CD4-positive, alpha-beta T cell (primary cell): ENCODE results near the gene KCNQ1. TPM values are rescaled to one million over a fixed set of nuclear protein-coding genes. Genes with fewer than 3 reads are reported as not detected.

Source experiments
- ATAC-seq: fragments of 200-7000 bp; cut with Tn5 transposase; one replicate; pipeline ENCODE4 v1.10.0; 2022; ENCODE audit warnings: mild to moderate bottlenecking; ENCODE audit not compliant: poor library complexity
- CTCF ChIA-PET: fragments of 350-600 bp; sonication (Branson Sonifier 250); formaldehyde crosslinking; loops from one replicate; lab custom pipeline; 2021; ENCODE audit warnings: antibody characterized with exemption, inconsistent platforms; lab: Charles Lee
- POLR2A ChIA-PET: fragments of 350-600 bp; sonication (Branson Sonifier 250); formaldehyde crosslinking; loops from one replicate; lab custom pipeline; 2021; ENCODE audit warnings: antibody characterized with exemption, inconsistent platforms; lab: Charles Lee
- DNase-seq, 14 experiments: peaks; one replicate each; pipeline ENCODE4 v3.0.0-alpha.2; 2013 to 2020; ENCODE audit warnings: mixed read lengths in 2 of 14
- H3K27ac ChIP-seq, 2 donors: one replicate each; pipeline versions ENCODE4 v1.5.1 to v1.7.0; 2013; ENCODE audit warnings: low read length in 2 of 2, low read depth in 1 of 2, mild to moderate bottlenecking in 1 of 2
- H3K27me3 ChIP-seq, 2 experiments: 1 replicate in 1 of 2; 2 replicates in 1 of 2; pipeline versions ENCODE4 v1.6.1 to v1.7.0; 2013; ENCODE audit warnings: low read length in 2 of 2, control low read depth in 1 of 2, mild to moderate bottlenecking in 1 of 2, moderate library complexity in 1 of 2; ENCODE audit not compliant: insufficient read depth in 2 of 2, control insufficient read depth in 1 of 2
- H3K36me3 ChIP-seq: one replicate; pipeline ENCODE4 v1.6.1; 2013; ENCODE audit warnings: low read length, control low read depth; ENCODE audit not compliant: insufficient read depth
- H3K4me1 ChIP-seq: one replicate; pipeline ENCODE4 v1.6.1; 2013; ENCODE audit warnings: low read length, control low read depth; ENCODE audit not compliant: insufficient read depth
- H3K4me3 ChIP-seq: one replicate; pipeline ENCODE4 v1.5.1; 2013; ENCODE audit warnings: mild to moderate bottlenecking, low read length, moderate library complexity
- H3K9me3 ChIP-seq, 2 experiments: 1 replicate in 1 of 2; 2 replicates in 1 of 2; pipeline versions ENCODE4 v1.6.1 to v1.7.0; 2013; ENCODE audit warnings: low read length in 2 of 2, mild to moderate bottlenecking in 2 of 2, control low read depth in 1 of 2, moderate library complexity in 1 of 2; ENCODE audit not compliant: control insufficient read depth in 1 of 2, insufficient read depth in 1 of 2
- H3K27ac Mint-ChIP-seq: one replicate; pipeline ENCODE4 v1.8.0; 2020; ENCODE audit warnings: mixed read lengths
- H3K27me3 Mint-ChIP-seq: one replicate; pipeline ENCODE4 v1.8.0; 2021; ENCODE audit warnings: mixed read lengths
- H3K36me3 Mint-ChIP-seq: one replicate; pipeline ENCODE4 v1.8.0; 2021; ENCODE audit warnings: low read depth, mixed read lengths
- H3K4me1 Mint-ChIP-seq: one replicate; pipeline ENCODE4 v1.8.0; 2021; ENCODE audit warnings: low read depth, mixed read lengths
- H3K4me3 Mint-ChIP-seq: one replicate; pipeline ENCODE4 v1.8.0; 2020; ENCODE audit warnings: mild to moderate bottlenecking, mixed read lengths
- H3K9me3 Mint-ChIP-seq: one replicate; pipeline ENCODE4 v1.8.0; 2020; ENCODE audit warnings: mixed read lengths
- CTCF ChIP-seq: fragments of 200-600 bp; IDR thresholded peaks from one replicate; pipeline ENCODE4 v1.8.0; 2022; ENCODE audit warnings: antibody characterized with exemption, mild to moderate bottlenecking
- intact Hi-C, 2 experiments: fragments of 100-400 bp; cut with DNase I in 1 of 2; cut with micrococcal nuclease in 1 of 2; formaldehyde crosslinking; loops; one replicate each; pipeline versions ENCODE4 v1.15.1 to v1.9.0; 2023 to 2025; cut with DNase I, micrococcal nuclease
- total RNA-seq, 174 experiments: library from RNA in 2 of 174; stranded (reverse) in 2 of 174; gene quantifications; one replicate each; pipeline ENCODE4 v1.2.3 and lab custom pipeline; 2021 to 2026

The KCNQ1 gene
- total RNA-seq, 2 experiments from 2014 or later, result 31.3 to 33.1 TPM

- no peak overlapping the region for H3K4me3 ChIP-seq
- no peaks in the 10 kb centered on the region for H3K9me3 Mint-ChIP-seq
- no peaks in the 10 kb centered on the region for H3K4me1 Mint-ChIP-seq
- H3K27me3 Mint-ChIP-seq, result no peaks in the 10 kb centered on the region
- ChIA-PET POLR2A (no interaction called here), CTCF (no interaction called here)
- H3K36me3 ChIP-seq, result peaks cover 26% of the 10 kb centered on the region
- no peaks in the 10 kb centered on the region for H3K27me3 ChIP-seq
- no peak for TF ChIP-seq CTCF
- peaks cover 14% of the 10 kb centered on the region for H3K36me3 Mint-ChIP-seq
- peaks cover 0 to 4% of the 10 kb centered on the region in 2 experiments for H3K9me3 ChIP-seq
- H3K4me3 Mint-ChIP-seq, result no peak overlapping the region
- H3K27ac ChIP-seq, result no peak overlapping the region
- intact Hi-C loops, result loop anchor here in 1 of 2 experiments (10.0 kb wide), 1 partner anchor 648 kb away; the partner anchor contains the start of gene CARS1
- no peak for ATAC-seq
- peaks cover 9% of the 10 kb centered on the region for H3K4me1 ChIP-seq
- no peak overlapping the region for H3K27ac Mint-ChIP-seq
- DNase-seq, result no peak
These were observed 37.9 kb upstream of the KCNQ1 start for GRCh38 chr11:2406878-2407410.

DNA sequence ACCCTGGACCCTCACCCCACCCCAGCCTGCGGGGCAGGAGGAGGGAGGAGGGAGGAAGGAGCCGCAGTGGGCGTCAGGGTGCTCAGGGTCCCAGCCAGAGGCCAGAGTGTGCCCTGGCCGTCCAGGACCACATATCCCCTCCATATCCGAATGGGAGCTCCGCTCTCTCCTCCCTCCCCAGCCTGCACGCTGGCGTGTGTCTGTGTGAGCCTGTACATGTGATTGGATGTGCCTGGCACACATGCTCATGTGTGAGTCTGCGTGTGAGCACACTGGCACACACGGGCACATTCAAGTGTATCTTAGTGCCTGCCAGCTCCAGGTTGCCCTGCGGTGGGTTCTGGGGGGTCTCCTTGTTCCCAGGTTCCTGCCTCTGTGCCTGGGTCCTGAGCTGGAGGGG lies 36.1 kb upstream of the KCNQ1 start:
- Histone ChIP-seq H3K36me3 (peaks cover 9% of the 10 kb centered on the region), H3K27me3 (no peaks in the 10 kb centered on the region), H3K4me3 (no peak overlapping the region), H3K9me3 (peaks cover 0 to 4% of the 10 kb centered on the region in 2 experiments), H3K4me1 (peaks cover 3% of the 10 kb centered on the region), H3K27ac (no peak overlapping the region)
- POLR2A ChIA-PET, result no interaction called here
- ATAC-seq (no peak), DNase-seq (no peak)
- TF ChIP-seq CTCF, result no peak
- no peaks in the 10 kb centered on the region for H3K27me3 Mint-ChIP-seq
- H3K36me3 Mint-ChIP-seq, result peaks cover 4% of the 10 kb centered on the region
- no peaks in the 10 kb centered on the region for H3K4me1 Mint-ChIP-seq
- intact Hi-C loops, result loop anchor here in 1 of 2 experiments (10.0 kb wide), 1 partner anchor 646 kb away; the partner anchor contains the start of gene CARS1
- H3K9me3 Mint-ChIP-seq, result no peaks in the 10 kb centered on the region
- no peak overlapping the region for H3K4me3 Mint-ChIP-seq
- no peak overlapping the region for H3K27ac Mint-ChIP-seq
- CTCF ChIA-PET, result interaction anchor here (2.1 kb wide), 1 partner anchor 11 kb away, joined by 7 read pairs; no protein-coding TSS in a partner anchor

DNA sequence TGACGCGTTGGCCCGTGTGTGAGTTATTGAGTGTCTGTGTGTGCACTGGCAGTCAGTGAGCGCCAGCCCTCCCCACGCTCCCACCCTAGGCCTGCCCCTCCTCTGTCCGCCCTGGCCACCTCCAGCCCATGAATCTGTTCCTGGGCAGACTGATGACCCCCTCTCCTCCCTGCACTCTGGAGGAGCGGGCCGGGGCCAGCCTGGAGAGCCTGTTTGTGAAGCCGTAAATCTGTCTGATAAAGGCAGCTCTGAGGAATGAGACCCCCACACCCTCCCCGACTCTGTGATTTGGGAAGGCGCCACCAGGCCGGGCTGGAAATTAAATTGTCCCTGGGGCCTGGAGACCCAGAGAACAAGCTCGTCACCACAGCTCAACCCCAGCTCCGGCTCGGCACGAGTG lies 35.7 kb upstream of the KCNQ1 start:
- no peaks in the 10 kb centered on the region for H3K9me3 Mint-ChIP-seq
- Histone ChIP-seq H3K27me3 (no peaks in the 10 kb centered on the region), H3K4me3 (no peak overlapping the region), H3K4me1 (peaks cover 3% of the 10 kb centered on the region), H3K27ac (no peak overlapping the region), H3K36me3 (peaks cover 4% of the 10 kb centered on the region), H3K9me3 (peaks cover 0 to 4% of the 10 kb centered on the region in 2 experiments)
- ATAC-seq, result no peak
- no peaks in the 10 kb centered on the region for H3K27me3 Mint-ChIP-seq
- no peak overlapping the region for H3K4me3 Mint-ChIP-seq
- CTCF ChIA-PET, result interaction anchor here (2.1 kb wide), 1 partner anchor 11 kb away, joined by 7 read pairs; no protein-coding TSS in a partner anchor
- no peaks in the 10 kb centered on the region for H3K36me3 Mint-ChIP-seq
- no peak for DNase-seq
- no peak overlapping the region for H3K27ac Mint-ChIP-seq
- POLR2A ChIA-PET, result no interaction called here
- TF ChIP-seq CTCF, result no peak
- H3K4me1 Mint-ChIP-seq, result no peaks in the 10 kb centered on the region
- intact Hi-C loops, result loop anchor here in 1 of 2 experiments (10.0 kb wide), 1 partner anchor 646 kb away; the partner anchor contains the start of gene CARS1
